Panc1 (cell line): ENCODE measurements around the gene STK39. TPM values are rescaled to one million over a fixed set of nuclear protein-coding genes. Genes with fewer than 3 reads are reported as not detected.

Experiments used
- ATAC-seq: fragments of 200-7000 bp; cut with Tn5 transposase; 2 replicates; pipeline ENCODE4 v1.9.1; 2020; ENCODE audit warnings: mild to moderate bottlenecking, moderate library complexity
- BruUV-seq: library from RNA; stranded (reverse); fragments of 400-500 nt; replicated peaks from 2 replicates; lab custom pipeline; 2021; lab: Mats Ljungman, UMichigan
- CTCF ChIA-PET: fragments of 300-600 bp; sonication (Branson Sonifier 250); formaldehyde crosslinking; loops from one replicate; lab custom pipeline; 2022; ENCODE audit warnings: antibody characterized with exemption; lab: Charles Lee
- POLR2A ChIA-PET: fragments of 300-600 bp; sonication (Branson Sonifier 250); formaldehyde crosslinking; loops from one replicate; lab custom pipeline; 2022; ENCODE audit warnings: antibody characterized with exemption; lab: Charles Lee
- DNase-seq: peaks from one replicate; pipeline ENCODE4 v3.0.0-alpha.2; 2010; ENCODE audit warnings: low read depth, low spot score
- H3K27ac ChIP-seq: 2 replicates; pipeline ENCODE4 v1.5.1; 2011; ENCODE audit warnings: mild to moderate bottlenecking, low read length, inconsistent platforms
- H3K27me3 ChIP-seq: fragments of 200-500 bp; sonication (Bioruptor generic); 2 replicates; pipeline ENCODE4 v1.6.0; 2014; ENCODE audit warnings: low read length, inconsistent platforms; ENCODE audit not compliant: control insufficient read depth, insufficient read depth
- H3K36me3 ChIP-seq: fragments of 200-500 bp; sonication (Bioruptor generic); 2 replicates; pipeline ENCODE4 v1.5.1; 2014; ENCODE audit warnings: inconsistent platforms, mild to moderate bottlenecking, low read length, moderate library complexity; ENCODE audit not compliant: control insufficient read depth, insufficient read depth
- H3K4me1 ChIP-seq: 2 replicates; pipeline ENCODE4 v1.5.1; 2011; ENCODE audit warnings: inconsistent platforms, mild to moderate bottlenecking, low read length, moderate library complexity; ENCODE audit not compliant: control insufficient read depth, insufficient read depth
- H3K4me3 ChIP-seq, 2 experiments: 2 replicates each; pipeline ENCODE4 v1.5.1; 2011 to 2012; ENCODE audit warnings: low read depth in 2 of 2, low read length in 2 of 2, mild to moderate bottlenecking in 2 of 2, inconsistent platforms in 1 of 2, moderate library complexity in 1 of 2
- H3K9me3 ChIP-seq: fragments of 200-500 bp; sonication (Bioruptor generic); 2 replicates; pipeline ENCODE4 v1.5.1; 2014; ENCODE audit warnings: low read depth, mild to moderate bottlenecking, inconsistent platforms, low read length, moderate library complexity; ENCODE audit not compliant: control insufficient read depth, insufficient read depth
- POLR2AphosphoS5 ChIP-seq: IDR thresholded peaks from 2 replicates; pipeline ENCODE4 v1.6.1; 2012; ENCODE audit warnings: mild to moderate bottlenecking, low read depth, low read length, moderate library complexity
- SIN3A ChIP-seq: IDR thresholded peaks from 2 replicates; pipeline ENCODE4 v1.6.1; 2012; ENCODE audit warnings: low read depth, mild to moderate bottlenecking, low read length, moderate library complexity, borderline replicate concordance; ENCODE audit not compliant: insufficient read depth
- TCF7L2 ChIP-seq: IDR thresholded peaks from 2 replicates; pipeline ENCODE4 v1.6.1; 2011; ENCODE audit warnings: mild to moderate bottlenecking, low read depth, low read length, inconsistent platforms
- in situ Hi-C: cut with HindIII; loops from 2 replicates; pipeline ENCODE4 v1.10.0; 2016; ENCODE audit warnings: low sequenced_read_pairs, low pct_unique_long_range_greater_than_20kb
- intact Hi-C: fragments of 100-400 bp; cut with micrococcal nuclease; formaldehyde crosslinking; loops from one replicate; pipeline ENCODE4 v1.10.0; 2022; ENCODE audit not compliant: unreplicated experiment
- total RNA-seq: library from RNA; stranded (reverse); gene quantifications from one replicate; pipeline ENCODE4 v1.2.1, GENCODE V29; 2021; ENCODE audit not compliant: unreplicated experiment
- TF ChIP-seq, protein P1 (sequence below), 2 experiments: IDR thresholded peaks; 2 replicates each; pipeline ENCODE4 v1.6.1; 2011 to 2012; ENCODE audit warnings: low read depth in 2 of 2, control low read depth in 1 of 2, low read length in 1 of 2, mild to moderate bottlenecking in 1 of 2, moderate library complexity in 1 of 2; ENCODE audit not compliant: insufficient read depth in 1 of 2
- TF ChIP-seq, protein P2 (sequence below): fragments of 450-650 bp; IDR thresholded peaks from 2 replicates; pipeline ENCODE4 v1.5.1; 2017; ENCODE audit warnings: mild to moderate bottlenecking

The STK39 gene
- total RNA-seq, 1 experiment from 2014 or later = 14.0 TPM

DNA sequence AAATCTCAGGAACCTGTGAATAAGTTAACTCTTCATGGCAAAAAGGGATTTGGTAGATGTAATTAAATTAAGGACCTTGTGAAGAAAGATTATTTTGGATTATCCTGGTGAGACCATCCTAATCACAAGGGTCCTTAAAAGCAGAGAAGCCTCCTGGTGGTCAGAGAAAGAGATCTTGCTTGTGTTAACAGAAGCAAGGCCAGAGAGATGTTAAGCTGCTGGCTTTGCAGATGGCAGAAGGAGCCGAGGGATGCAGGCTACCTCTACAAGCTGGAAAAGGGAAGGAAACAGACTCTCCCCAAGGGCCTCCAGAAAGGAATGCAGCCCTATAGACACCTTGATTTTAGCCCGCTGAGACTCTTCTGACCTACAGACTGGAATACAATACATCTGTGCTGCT, 197.0 kb downstream of the STK39 start:
- Histone ChIP-seq H3K27me3 (no peaks in the 10 kb centered on the region), H3K4me1 (no peaks in the 10 kb centered on the region), H3K36me3 (no peaks in the 10 kb centered on the region), H3K27ac (no peak overlapping the region), H3K4me3 (no peak overlapping the region), H3K9me3 (no peaks in the 10 kb centered on the region)
- TF ChIP-seq, protein P1, sequence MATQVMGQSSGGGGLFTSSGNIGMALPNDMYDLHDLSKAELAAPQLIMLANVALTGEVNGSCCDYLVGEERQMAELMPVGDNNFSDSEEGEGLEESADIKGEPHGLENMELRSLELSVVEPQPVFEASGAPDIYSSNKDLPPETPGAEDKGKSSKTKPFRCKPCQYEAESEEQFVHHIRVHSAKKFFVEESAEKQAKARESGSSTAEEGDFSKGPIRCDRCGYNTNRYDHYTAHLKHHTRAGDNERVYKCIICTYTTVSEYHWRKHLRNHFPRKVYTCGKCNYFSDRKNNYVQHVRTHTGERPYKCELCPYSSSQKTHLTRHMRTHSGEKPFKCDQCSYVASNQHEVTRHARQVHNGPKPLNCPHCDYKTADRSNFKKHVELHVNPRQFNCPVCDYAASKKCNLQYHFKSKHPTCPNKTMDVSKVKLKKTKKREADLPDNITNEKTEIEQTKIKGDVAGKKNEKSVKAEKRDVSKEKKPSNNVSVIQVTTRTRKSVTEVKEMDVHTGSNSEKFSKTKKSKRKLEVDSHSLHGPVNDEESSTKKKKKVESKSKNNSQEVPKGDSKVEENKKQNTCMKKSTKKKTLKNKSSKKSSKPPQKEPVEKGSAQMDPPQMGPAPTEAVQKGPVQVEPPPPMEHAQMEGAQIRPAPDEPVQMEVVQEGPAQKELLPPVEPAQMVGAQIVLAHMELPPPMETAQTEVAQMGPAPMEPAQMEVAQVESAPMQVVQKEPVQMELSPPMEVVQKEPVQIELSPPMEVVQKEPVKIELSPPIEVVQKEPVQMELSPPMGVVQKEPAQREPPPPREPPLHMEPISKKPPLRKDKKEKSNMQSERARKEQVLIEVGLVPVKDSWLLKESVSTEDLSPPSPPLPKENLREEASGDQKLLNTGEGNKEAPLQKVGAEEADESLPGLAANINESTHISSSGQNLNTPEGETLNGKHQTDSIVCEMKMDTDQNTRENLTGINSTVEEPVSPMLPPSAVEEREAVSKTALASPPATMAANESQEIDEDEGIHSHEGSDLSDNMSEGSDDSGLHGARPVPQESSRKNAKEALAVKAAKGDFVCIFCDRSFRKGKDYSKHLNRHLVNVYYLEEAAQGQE (IDR thresholded peaks at IDR 0.05; ENCODE audit: insufficient read depth in 1 of 2, low read depth in 2 of 2, low read length in 1 of 2) = no peak
- TF ChIP-seq TCF7L2 = no peak
- no peak for DNase-seq
- in situ Hi-C loops = no loop called here
- BruUV-seq = no TSS peak
- intact Hi-C loops = no loop called here
- ChIA-PET CTCF (no interaction called here), POLR2A (no interaction called here)
- no peak for ATAC-seq

DNA sequence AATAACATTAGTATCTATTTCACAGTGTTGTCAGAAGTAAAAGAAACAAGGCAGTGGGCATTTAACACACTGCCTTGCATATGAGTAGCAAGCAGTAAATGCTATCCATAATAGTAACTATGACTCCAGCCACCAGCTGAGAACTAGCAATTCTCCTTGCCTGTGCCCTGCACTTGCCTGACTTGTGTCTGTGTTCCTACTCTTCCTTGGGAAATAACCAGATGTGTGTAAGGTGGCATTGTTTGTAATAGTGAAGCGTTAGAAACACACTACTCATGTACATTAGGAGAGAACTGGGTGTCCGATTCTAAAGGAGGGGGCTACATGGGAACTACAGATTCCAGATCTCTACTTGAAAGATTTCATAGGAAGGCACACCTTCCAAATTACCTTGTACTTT, 197.8 kb downstream of the STK39 start:
- Histone ChIP-seq H3K4me3 (no peak overlapping the region), H3K27me3 (no peaks in the 10 kb centered on the region), H3K9me3 (no peaks in the 10 kb centered on the region), H3K27ac (no peak overlapping the region), H3K4me1 (no peaks in the 10 kb centered on the region), H3K36me3 (no peaks in the 10 kb centered on the region)
- TF ChIP-seq POLR2AphosphoS5 = no peak
- TF ChIP-seq SIN3A = no peak
- TF ChIP-seq, protein P2, sequence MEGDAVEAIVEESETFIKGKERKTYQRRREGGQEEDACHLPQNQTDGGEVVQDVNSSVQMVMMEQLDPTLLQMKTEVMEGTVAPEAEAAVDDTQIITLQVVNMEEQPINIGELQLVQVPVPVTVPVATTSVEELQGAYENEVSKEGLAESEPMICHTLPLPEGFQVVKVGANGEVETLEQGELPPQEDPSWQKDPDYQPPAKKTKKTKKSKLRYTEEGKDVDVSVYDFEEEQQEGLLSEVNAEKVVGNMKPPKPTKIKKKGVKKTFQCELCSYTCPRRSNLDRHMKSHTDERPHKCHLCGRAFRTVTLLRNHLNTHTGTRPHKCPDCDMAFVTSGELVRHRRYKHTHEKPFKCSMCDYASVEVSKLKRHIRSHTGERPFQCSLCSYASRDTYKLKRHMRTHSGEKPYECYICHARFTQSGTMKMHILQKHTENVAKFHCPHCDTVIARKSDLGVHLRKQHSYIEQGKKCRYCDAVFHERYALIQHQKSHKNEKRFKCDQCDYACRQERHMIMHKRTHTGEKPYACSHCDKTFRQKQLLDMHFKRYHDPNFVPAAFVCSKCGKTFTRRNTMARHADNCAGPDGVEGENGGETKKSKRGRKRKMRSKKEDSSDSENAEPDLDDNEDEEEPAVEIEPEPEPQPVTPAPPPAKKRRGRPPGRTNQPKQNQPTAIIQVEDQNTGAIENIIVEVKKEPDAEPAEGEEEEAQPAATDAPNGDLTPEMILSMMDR = no peak
- no peak for TF ChIP-seq TCF7L2
- TF ChIP-seq, protein P1 (IDR thresholded peaks at IDR 0.05; ENCODE audit: insufficient read depth in 1 of 2, low read depth in 2 of 2, low read length in 1 of 2) = no peak
- in situ Hi-C loops = no loop called here
- ChIA-PET CTCF (no interaction called here), POLR2A (no interaction called here)
- ATAC-seq = no peak
- no peak for DNase-seq
- BruUV-seq = no TSS peak
- intact Hi-C loops = no loop called here
